PFSK-1 (cell line): ENCODE results near the gene TAF4.

ENCODE experiments used
- FOXP2 ChIP-seq: optimal IDR thresholded peaks from 2 replicates; pipeline ENCODE3; 2011; ENCODE audit warnings: borderline replicate concordance, control low read depth, inconsistent platforms; ENCODE audit not compliant: insufficient read depth; ENCODE audit errors: extremely low read length, extremely low read depth
- POLR2AphosphoS5 ChIP-seq: IDR thresholded peaks from 2 replicates; pipeline ENCODE4 v1.6.1; 2012; ENCODE audit warnings: low read depth, mild to moderate bottlenecking, control low read depth, low read length, moderate library complexity
- SIN3A ChIP-seq: IDR thresholded peaks from 2 replicates; pipeline ENCODE4 v1.6.1; 2012; ENCODE audit warnings: mild to moderate bottlenecking, low read length, moderate library complexity, borderline replicate concordance; ENCODE audit not compliant: insufficient read depth
- TAF1 ChIP-seq: IDR thresholded peaks from 2 replicates; pipeline ENCODE4 v1.6.1; 2012; ENCODE audit warnings: low read length, control low read depth, borderline replicate concordance; ENCODE audit not compliant: insufficient read depth
- TF ChIP-seq, protein P1 (sequence below), 2 experiments: IDR thresholded peaks; 2 replicates each; pipeline versions ENCODE4 v1.6.1 to v1.8.0; 2011 to 2012; ENCODE audit warnings: low read depth in 2 of 2, low read length in 2 of 2, control low read depth in 1 of 2, inconsistent platforms in 1 of 2, mild to moderate bottlenecking in 1 of 2, moderate library complexity in 1 of 2; ENCODE audit not compliant: insufficient read depth in 1 of 2

The TAF4 gene

GRCh38 chr20:62097881-62098407, 32.3 kb upstream of the TAF4 start:
- TF ChIP-seq TAF1, result no peak
- no peak for TF ChIP-seq FOXP2
- TF ChIP-seq, protein P1, sequence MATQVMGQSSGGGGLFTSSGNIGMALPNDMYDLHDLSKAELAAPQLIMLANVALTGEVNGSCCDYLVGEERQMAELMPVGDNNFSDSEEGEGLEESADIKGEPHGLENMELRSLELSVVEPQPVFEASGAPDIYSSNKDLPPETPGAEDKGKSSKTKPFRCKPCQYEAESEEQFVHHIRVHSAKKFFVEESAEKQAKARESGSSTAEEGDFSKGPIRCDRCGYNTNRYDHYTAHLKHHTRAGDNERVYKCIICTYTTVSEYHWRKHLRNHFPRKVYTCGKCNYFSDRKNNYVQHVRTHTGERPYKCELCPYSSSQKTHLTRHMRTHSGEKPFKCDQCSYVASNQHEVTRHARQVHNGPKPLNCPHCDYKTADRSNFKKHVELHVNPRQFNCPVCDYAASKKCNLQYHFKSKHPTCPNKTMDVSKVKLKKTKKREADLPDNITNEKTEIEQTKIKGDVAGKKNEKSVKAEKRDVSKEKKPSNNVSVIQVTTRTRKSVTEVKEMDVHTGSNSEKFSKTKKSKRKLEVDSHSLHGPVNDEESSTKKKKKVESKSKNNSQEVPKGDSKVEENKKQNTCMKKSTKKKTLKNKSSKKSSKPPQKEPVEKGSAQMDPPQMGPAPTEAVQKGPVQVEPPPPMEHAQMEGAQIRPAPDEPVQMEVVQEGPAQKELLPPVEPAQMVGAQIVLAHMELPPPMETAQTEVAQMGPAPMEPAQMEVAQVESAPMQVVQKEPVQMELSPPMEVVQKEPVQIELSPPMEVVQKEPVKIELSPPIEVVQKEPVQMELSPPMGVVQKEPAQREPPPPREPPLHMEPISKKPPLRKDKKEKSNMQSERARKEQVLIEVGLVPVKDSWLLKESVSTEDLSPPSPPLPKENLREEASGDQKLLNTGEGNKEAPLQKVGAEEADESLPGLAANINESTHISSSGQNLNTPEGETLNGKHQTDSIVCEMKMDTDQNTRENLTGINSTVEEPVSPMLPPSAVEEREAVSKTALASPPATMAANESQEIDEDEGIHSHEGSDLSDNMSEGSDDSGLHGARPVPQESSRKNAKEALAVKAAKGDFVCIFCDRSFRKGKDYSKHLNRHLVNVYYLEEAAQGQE (IDR thresholded peaks at IDR 0.05; ENCODE audit: insufficient read depth in 1 of 2, low read depth in 2 of 2, low read length in 2 of 2), result no peak
- TF ChIP-seq POLR2AphosphoS5, result no peak
- no peak for TF ChIP-seq SIN3A

DNA sequence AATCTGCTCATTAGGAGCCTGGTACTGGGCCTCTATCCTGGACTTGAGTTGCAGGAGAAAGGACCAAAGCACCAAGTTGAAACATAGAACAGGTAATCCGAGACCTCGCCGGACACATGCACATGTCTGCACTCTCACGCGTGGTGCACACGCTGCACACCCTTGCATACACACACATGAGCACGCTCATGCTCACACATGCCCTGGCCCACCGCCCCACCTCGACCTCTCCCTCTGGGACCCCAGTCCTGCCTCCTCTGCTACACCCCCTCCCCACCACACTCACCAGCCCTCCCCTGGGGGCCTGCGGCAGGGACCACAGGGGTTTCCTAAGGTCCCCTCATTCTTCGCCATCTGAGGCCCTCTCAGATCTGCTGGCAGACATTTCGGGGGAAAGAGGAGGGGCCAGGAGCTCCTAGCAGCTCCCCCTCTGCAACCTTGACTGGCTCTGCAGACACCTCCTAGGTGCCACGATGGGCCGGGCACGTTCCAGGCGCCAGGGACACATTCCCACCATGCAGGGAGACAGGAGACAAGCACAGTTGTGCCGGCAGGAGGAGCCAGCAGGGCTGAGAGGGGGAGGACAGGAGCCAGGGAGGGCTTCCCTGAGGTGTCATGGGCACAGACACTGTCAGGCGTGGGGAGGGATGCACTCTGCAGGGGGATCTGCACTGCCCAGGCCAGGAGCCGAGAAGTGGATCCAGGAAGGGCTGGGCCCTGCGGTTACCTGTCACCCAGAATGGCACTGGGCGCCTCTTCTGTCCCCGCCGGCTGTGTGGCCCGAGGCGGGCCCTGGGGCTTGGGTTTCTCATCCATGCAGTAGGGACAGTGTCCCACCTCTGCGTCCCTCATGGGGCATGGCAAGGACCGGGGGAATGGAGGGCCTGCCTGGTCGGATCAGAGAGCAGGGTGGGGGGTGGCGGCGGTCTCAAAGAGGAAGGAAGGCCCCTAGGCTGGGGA, 31.0 kb upstream of the TAF4 start:
- TF ChIP-seq, protein P1 (IDR thresholded peaks at IDR 0.05; ENCODE audit: insufficient read depth in 1 of 2, low read depth in 2 of 2, low read length in 2 of 2), result no peak
- TF ChIP-seq FOXP2 (no peak), POLR2AphosphoS5 (no peak), SIN3A (no peak), TAF1 (no peak)

DNA sequence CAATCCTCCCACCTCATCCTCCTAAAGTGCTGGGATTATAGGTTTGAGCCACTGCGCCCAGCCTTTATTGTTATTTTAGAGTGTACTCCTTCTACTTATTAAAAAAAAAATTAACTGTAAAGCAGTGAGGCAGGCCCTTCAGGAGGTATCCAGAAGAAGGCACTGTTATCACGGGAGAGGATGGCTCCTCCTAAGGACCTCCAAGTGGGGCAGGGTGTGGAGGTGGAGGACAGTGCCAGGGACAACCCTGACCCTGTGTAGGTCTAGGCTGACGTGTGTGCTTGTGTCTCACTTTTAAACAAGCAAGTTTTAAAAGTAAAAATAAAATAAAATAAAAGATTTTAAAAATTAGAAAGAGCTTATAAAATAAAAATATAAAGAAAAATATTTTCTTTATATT, 23.7 kb upstream of the TAF4 start:
- TF ChIP-seq SIN3A (no peak), FOXP2 (no peak), TAF1 (no peak), POLR2AphosphoS5 (no peak)
- TF ChIP-seq, protein P1 (IDR thresholded peaks at IDR 0.05; ENCODE audit: insufficient read depth in 1 of 2, low read depth in 2 of 2, low read length in 2 of 2), result no peak

DNA sequence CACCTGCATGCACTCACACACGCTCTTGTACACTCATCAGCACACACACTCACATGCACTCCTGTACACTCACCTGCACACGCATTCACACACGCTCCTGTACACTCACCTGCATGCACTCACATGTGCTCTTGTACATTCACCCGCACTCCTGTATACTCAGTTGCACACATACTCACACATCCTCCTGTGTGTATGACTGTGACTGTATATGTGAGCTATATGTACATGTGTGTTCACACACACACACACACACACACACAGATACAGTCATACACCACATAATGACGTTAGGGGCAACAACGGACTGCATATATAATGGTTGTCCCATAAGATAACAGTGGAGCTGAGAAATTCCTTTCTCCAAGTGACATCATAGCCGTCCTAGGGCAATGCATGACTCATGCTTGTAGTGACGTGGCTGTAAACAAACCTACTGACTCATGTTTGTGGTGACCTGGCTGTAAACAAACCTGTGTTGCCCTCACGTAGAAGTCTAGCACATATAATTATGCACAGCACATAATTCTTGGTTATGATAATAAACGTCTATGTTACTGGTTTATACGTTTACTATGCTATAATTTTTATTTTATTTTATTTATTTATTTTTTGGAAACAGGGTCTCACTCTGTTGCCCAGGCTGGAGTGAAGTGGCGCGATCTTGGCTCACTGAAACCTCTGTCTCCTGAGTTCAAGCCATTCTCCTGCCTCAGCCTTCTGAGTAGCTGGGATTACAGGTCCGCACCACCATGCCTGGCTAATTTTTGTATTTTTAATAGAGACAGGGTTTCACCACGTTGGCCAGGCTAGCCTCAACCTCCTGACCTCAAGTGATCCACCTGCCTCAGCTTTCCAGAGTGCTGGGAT, 22.8 kb upstream of the TAF4 start:
- TF ChIP-seq FOXP2 (peak; percentile 100), TAF1 (no peak)

- TF ChIP-seq, protein P1 (IDR thresholded peaks at IDR 0.05; ENCODE audit: insufficient read depth in 1 of 2, low read depth in 2 of 2, low read length in 2 of 2), result no peak
- TF ChIP-seq TAF1 (no peak), SIN3A (no peak), FOXP2 (no peak)
Measured at GRCh38 chr20:62087632-62088031, 22.0 kb upstream of the TAF4 start.
